Measurements from ENCODE around the gene KCNK3.
"Not testable (repeated sequence)": the region's sequence is repeated elsewhere in the genome, so short reads cannot be mapped to it uniquely, and the experiment has no call there.

The KCNK3 gene

GRCh38 chr2:26733413-26733812 is 40.9 kb downstream of the KCNK3 start:
- DNase-seq, result no peak

GRCh38 chr2:26735097-26735496 is 42.6 kb downstream of the KCNK3 start:
- DNase-seq, result no peak

GRCh38 chr2:26735883-26736588 is 43.5 kb downstream of the KCNK3 start:
- no peak for DNase-seq

GRCh38 chr2:26737221-26737620 is 44.7 kb downstream of the KCNK3 start:
- no peak for DNase-seq

DNA sequence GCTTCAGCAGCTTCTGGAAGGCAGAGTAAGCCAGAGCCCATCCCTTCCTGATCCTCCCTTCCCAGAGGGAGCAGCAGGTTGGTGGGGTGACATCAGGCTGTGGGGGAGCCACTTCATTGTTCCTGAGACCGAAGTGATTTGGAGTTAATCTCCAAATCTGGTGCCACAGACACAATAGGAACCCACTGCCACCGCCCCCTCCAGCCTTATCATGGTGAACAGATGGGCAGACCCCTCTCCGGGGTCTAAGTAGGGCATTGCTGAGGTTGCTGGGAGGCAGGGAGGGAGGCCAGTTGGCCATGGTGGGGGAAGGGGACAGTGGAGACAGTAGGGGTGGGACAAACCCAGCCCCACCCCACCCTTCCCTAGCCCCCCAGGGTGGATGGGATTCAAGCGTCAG is 46.0 kb downstream of the KCNK3 start:
- DNase-seq, result no peak

GRCh38 chr2:26739514-26739913 is 47.0 kb downstream of the KCNK3 start:
- DNase-seq, result no peak

DNA sequence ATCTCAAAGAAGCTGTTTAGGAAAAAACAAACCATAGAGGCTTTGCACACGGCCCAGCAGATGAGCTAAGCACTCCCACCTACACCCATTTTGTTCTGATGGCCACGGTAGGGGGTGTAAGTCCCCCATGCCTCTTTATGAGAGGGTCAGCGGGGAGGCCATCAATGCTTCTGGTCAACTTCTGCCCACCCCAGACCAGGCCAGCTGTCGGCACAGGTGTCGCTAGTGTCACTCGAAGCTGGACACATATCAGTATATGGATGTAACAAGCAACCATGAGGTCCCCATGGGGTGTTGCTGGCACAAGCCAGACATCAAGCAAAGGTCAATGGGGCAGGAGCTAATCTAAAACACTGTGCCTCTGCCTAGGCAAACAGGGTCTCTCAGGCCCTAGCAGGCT is 47.8 kb downstream of the KCNK3 start:
- no peak for DNase-seq

GRCh38 chr2:26740890-26741302 is 48.4 kb downstream of the KCNK3 start:
- no peak for DNase-seq

- DNase-seq, result no peak
Measured at GRCh38 chr2:26742048-26742770, 49.7 kb downstream of the KCNK3 start.

GRCh38 chr2:26743852-26744251 is 51.3 kb downstream of the KCNK3 start:
- DNase-seq, result no peak

- DNase-seq, result no peak
Measured at GRCh38 chr2:26744953-26745352, 52.4 kb downstream of the KCNK3 start.

DNA sequence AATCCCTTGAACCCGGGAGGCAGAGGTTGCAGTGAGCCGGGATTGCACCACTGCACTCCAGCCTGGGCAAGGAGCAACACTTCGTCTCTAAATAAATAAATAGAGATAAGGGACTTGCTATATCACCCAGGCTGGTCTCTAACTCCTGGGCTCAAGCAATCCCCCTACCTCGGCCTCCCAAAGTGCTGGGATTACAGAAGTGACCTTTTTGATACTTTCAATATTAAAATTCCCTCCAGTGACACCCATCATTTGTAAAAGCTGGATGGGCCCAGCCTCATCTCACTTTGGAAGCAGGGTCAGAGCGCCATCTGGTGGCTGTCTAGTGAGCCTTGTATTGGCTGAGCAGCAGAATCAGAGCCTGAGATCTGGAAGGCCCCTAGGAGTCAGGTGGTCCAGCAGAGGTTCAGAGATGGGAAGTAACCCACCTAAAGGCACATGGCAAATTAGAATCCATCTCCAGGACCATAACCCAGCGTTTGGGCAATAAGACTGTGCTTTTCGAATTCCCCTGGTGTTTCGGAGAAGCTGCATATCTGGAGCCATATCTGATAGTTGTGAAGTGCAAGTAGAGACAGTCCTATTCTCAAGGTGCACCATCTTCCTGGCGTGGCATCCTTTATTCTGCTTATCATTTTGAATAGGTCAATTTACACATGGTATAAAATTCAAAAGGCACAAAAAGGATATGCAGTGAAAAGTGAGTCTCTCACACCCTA is 53.2 kb downstream of the KCNK3 start:
- DNase-seq, result peak; percentile 87

DNA sequence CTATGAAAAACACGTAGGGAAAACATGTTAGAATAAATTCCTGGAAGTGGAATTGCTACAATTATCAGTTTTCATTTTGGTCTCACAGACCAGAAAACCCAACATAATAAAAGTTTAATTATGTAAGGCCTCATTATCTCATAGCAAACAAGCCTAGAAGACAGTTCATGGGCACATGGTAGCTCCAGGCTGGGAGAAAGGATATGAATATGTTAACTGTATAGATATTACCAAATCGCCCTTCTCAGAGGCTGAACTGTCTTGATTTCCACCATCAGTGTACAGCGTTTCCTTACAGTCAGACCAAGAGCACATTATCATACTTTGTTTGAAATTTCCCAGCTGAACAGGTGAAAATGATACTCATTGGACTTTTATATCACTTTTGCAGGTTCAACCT is 54.4 kb downstream of the KCNK3 start:
- DNase-seq, result no peak

DNA sequence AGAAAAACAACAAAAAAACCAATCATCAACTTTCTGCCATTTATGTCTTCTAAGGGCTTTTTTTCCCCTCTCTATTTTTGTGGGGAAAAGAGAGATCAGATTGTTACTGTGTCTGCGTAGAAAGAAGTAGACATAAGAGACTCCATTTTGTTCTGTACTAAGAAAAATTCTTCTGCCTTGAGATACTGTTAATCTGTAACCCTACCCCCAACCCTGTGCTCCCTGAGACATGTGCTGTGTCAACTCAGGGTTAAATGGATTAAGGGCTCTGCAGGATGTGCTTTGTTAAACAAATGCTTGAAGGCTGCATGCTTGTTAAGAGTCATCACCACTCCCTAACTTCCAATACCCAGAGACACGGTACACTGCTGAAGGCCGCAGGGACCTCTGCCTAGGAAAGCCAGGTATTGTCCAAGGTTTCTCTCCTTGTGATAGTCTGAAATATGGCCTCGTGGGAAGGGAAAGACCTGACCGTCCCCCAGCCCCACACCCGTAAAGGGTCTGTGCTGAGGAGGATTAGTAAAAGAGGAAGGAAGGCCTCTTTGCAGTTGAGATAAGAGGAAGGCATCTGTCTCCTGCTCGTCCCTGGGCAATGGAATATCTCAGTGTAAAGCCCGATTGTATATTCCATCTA is 57.4 kb downstream of the KCNK3 start:
- not testable (repeated sequence) for DNase-seq

- DNase-seq, result not testable (repeated sequence)
Measured at GRCh38 chr2:26750467-26750866, 57.9 kb downstream of the KCNK3 start.

GRCh38 chr2:26752656-26753055 is 60.1 kb downstream of the KCNK3 start:
- no peak for DNase-seq

DNA sequence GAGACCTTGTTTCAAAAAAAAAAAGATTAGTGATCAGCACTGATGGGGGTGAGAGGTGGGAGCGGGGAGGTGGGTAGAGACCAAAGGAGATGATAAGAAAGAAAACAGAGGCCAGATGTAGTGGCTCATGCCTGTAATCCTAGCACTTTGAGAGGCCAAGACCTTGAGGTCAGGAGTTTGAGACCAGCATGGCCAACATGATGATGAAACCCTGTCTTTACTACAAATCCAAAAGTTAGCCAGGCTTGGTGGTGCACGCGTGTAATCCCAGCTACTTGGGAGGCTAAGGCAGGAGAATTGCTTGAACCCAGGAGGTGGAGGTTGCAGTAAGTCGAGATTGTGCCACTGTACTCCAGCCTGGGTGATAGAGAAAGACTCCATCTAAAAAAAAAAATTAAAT is 62.0 kb downstream of the KCNK3 start:
- DNase-seq, result no peak

DNA sequence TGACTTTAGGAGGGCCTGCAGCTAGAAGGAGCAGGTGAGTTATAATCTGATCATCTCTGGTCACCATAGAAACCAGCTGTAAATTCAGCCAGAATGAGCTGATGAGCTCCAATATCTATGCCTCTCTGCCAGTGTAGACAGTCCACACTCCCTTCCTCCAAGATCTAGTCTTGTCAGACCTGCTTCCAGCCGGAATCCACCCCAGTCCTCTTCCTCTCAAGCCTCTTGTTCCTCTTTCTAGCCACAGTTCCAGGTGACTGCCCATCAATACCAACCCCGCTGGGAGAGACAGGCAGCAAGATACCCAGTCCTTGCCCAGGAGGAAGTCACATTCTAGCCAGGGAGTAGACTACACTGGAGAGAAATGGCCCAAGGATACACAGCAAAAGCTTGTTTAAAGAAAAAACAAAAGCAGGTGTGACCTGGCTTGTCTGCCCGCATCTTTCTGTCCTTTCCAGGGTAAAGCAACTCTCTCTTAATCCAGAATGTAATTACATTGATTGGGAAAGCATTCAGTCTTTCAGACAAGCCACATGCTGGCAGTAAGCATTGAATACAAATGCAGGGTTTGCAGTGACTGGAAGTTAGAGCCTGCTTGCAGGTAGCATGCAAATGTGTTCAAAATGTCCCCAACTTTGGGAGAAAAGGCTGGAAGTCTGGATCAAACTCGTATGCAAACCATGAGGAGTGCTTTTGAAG is 62.6 kb downstream of the KCNK3 start:
- DNase-seq, result no peak

DNA sequence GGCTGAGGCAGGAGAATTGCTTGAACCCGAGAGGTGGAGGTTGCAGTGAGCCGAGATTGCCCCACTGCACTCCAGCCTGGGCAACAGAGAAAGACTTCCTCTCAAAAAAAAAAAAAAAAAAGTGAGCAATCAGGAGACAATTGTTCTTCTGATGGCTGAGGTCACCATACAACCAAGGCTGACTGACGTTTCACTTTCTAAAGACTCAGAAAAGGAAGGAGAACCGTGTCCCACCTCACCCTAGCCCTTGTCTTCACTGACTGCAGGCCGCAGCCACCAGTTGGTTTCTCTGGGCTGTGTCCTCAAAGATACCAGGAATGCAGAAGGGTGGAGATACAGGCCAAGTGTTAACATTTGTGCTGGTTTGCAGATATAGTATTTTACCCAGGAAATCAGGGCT is 63.8 kb downstream of the KCNK3 start:
- DNase-seq, result no peak

DNA sequence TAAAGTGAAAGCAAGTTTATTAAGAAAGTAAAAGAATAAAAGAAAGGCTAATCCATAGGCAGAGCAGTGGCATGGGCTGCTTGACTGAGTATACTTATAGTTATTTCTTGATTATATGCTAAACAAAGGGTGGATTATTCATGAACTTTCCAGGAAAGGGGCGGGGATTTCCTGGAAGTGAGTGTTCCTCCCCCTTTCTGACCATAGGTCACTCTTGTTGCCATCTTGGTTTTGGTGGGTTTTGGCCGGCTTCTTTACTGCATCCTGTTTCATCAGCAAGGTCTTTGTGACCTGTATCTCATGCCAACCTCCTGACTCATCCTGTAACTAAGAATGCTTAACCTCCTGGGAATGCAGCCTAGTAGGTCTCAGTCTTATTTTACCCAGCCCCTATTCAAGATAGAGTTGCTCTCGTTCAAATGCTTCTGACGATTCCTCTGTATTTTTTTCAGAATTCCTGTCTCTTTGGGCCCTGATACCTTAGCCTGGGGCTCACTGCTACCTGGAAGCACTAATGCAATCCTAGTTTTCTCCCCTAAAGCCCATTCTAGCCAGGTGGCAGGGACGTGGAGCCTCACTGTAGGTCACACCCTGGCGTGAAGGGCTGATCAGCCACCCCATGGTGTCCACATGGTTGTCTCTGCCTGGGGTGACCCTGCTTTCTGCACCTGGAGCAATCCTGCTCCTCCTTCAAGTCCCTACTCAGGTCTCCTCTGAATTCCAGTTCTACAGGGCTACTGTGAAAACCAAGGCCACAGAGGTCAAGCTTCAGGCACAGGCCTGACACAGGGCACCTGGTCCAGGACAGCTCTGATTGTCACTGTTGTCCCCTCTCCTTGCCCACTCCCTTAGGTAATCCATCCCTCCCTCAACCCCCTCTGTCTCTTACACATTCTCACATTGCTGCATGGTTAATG is 65.6 kb downstream of the KCNK3 start:
- no peak for DNase-seq

- DNase-seq, result no peak
Measured at GRCh38 chr2:26758790-26759321, 66.3 kb downstream of the KCNK3 start.

Measured in right forelimb (tissue), 1 donor.